AG04450 (cell line): ENCODE results near the gene DEDD2. TPM values are rescaled to one million over a fixed set of nuclear protein-coding genes. Genes with fewer than 3 reads are reported as not detected.

Experiments used
- CTCF ChIA-PET: fragments of 300-600, 350-600 bp; formaldehyde crosslinking; extraction: SDS; loops from one replicate; lab custom pipeline; 2022; ENCODE audit warnings: antibody characterized with exemption, inconsistent platforms; lab: Charles Lee
- POLR2A ChIA-PET: fragments of 350-600 bp; formaldehyde crosslinking; extraction: SDS; loops from one replicate; lab custom pipeline; 2021; ENCODE audit warnings: antibody characterized with exemption, inconsistent platforms; lab: Yijun Ruan, JAX
- DNase-seq: peaks from one replicate; pipeline ENCODE4 v3.0.0-alpha.2; 2011; ENCODE audit warnings: low read depth, low spot score
- H3K27ac ChIP-seq: one replicate; pipeline ENCODE4 v1.5.1; 2012; ENCODE audit warnings: low read depth, low read length, control low read depth
- H3K27me3 ChIP-seq: one replicate; pipeline ENCODE4 v1.6.0; 2012; ENCODE audit warnings: low read length; ENCODE audit not compliant: control insufficient read depth, insufficient read depth
- H3K4me3 ChIP-seq: 2 replicates; pipeline ENCODE4 v1.5.1; 2011; ENCODE audit warnings: mild to moderate bottlenecking, low read depth, low read length, control low read depth
- H3K9me3 ChIP-seq: 2 replicates; pipeline ENCODE4 v1.5.1; 2012; ENCODE audit warnings: low read length; ENCODE audit not compliant: control insufficient read depth, insufficient read depth
- CTCF ChIP-seq: IDR thresholded peaks from 2 replicates; pipeline ENCODE4 v1.5.1; 2011; ENCODE audit warnings: low read depth, low read length, control low read depth, inconsistent platforms
- polyA plus RNA-seq: library from polyadenylated mRNA; depleted of rRNA; stranded (reverse); fragments of >200 nt; gene quantifications from 2 replicates; pipeline ENCODE4 v1.2.3, GENCODE V29; 2011

DEDD2 gene
- polyA plus RNA-seq, 1 experiment = 11.8 TPM

GRCh38 chr19:42199440-42200115 lies 17.9 kb downstream of the DEDD2 start:
- CTCF ChIA-PET = no interaction called here
- DNase-seq = no peak
- Histone ChIP-seq H3K27me3 (no peaks in the 10 kb centered on the region), H3K27ac (no peak overlapping the region), H3K9me3 (peaks cover 4% of the 10 kb centered on the region; the same call in 1 of the 2 replicates), H3K4me3 (no peak overlapping the region)
- POLR2A ChIA-PET = no interaction called here
- TF ChIP-seq CTCF = no peak

- H3K4me3 ChIP-seq = no peak overlapping the region
- no peak for DNase-seq
- CTCF ChIA-PET = no interaction called here
- H3K9me3 ChIP-seq = peaks cover 4% of the 10 kb centered on the region; the same call in 1 of the 2 replicates
- POLR2A ChIA-PET = no interaction called here
- TF ChIP-seq CTCF = no peak
- no peaks in the 10 kb centered on the region for H3K27me3 ChIP-seq
- H3K27ac ChIP-seq = no peak overlapping the region
Measured at GRCh38 chr19:42198676-42199439, 18.6 kb downstream of the DEDD2 start.

GRCh38 chr19:42197375-42197817 lies 20.1 kb downstream of the DEDD2 start:
- DNase-seq = no peak

GRCh38 chr19:42196011-42197001 lies 21.2 kb downstream of the DEDD2 start:
- POLR2A ChIA-PET = no interaction called here
- DNase-seq = no peak
- CTCF ChIA-PET = no interaction called here
- Histone ChIP-seq H3K27me3 (no peaks in the 10 kb centered on the region), H3K4me3 (no peak overlapping the region), H3K27ac (no peak overlapping the region), H3K9me3 (peaks cover 9% of the 10 kb centered on the region)
- no peak for TF ChIP-seq CTCF

More at GRCh38 chr19:42197375-42197817, 20.1 kb downstream of the DEDD2 start:
- H3K4me3 ChIP-seq = no peak overlapping the region
- CTCF ChIA-PET = interaction anchor here (0.7 kb wide), 1 partner anchor 44 kb away, joined by 6 read pairs; no protein-coding TSS in a partner anchor
- POLR2A ChIA-PET = no interaction called here
- no peak for TF ChIP-seq CTCF
- peaks cover 9% of the 10 kb centered on the region for H3K9me3 ChIP-seq
- H3K27ac ChIP-seq = no peak overlapping the region
- H3K27me3 ChIP-seq = no peaks in the 10 kb centered on the region
